Lung (tissue), 12 donors: ENCODE measurements around the gene WWC2. TPM values are rescaled to one million over a fixed set of nuclear protein-coding genes. Genes with fewer than 3 reads are reported as not detected.

Experiments used
- ATAC-seq: fragments of 200-7000 bp; cut with Tn5 transposase; one replicate; pipeline ENCODE4 v1.9.1; 2020; ENCODE audit warnings: moderate number of reproducible peaks; ENCODE audit not compliant: insufficient read depth, low FRiP score
- DNase-seq, 3 donors: peaks; one replicate each; pipeline ENCODE4 v3.0.0-alpha.2; 2013 to 2017
- H3K27ac ChIP-seq, 2 donors: one replicate each; pipeline ENCODE4 v1.5.1; 2013; ENCODE audit warnings: mild to moderate bottlenecking in 2 of 2, moderate library complexity in 2 of 2, control low read depth in 1 of 2, inconsistent platforms in 1 of 2, low read depth in 1 of 2, low read length in 1 of 2
- H3K27me3 ChIP-seq, 3 donors: one replicate each; pipeline ENCODE4 v1.5.1; 2013; ENCODE audit warnings: low read length in 2 of 3; ENCODE audit not compliant: control insufficient read depth in 3 of 3, insufficient read depth in 3 of 3
- H3K36me3 ChIP-seq, 4 donors: one replicate each; pipeline ENCODE4 v1.5.1; 2013; ENCODE audit warnings: low read length in 4 of 4, mild to moderate bottlenecking in 1 of 4, moderate library complexity in 1 of 4; ENCODE audit not compliant: control insufficient read depth in 4 of 4, insufficient read depth in 4 of 4
- H3K4me1 ChIP-seq, 5 donors: one replicate each; pipeline ENCODE4 v1.5.1; 2013; ENCODE audit warnings: low read length in 5 of 5, mild to moderate bottlenecking in 2 of 5, moderate library complexity in 1 of 5; ENCODE audit not compliant: control insufficient read depth in 5 of 5, insufficient read depth in 5 of 5
- H3K4me3 ChIP-seq: one replicate; pipeline ENCODE4 v1.5.1; 2013; ENCODE audit warnings: mild to moderate bottlenecking, control low read depth, moderate library complexity
- H3K9ac ChIP-seq, 2 donors: one replicate each; pipeline ENCODE4 v1.5.1; 2013; ENCODE audit warnings: low read length in 2 of 2, control low read depth in 1 of 2; ENCODE audit not compliant: insufficient read depth in 1 of 2
- H3K9me3 ChIP-seq, 4 donors: one replicate each; pipeline ENCODE4 v1.5.1; 2013; ENCODE audit warnings: low read length in 3 of 4, mild to moderate bottlenecking in 1 of 4, moderate library complexity in 1 of 4; ENCODE audit not compliant: control insufficient read depth in 4 of 4, insufficient read depth in 3 of 4
- CTCF ChIP-seq: IDR thresholded peaks from 2 replicates; pipeline ENCODE4 v1.5.1; 2012; ENCODE audit warnings: mild to moderate bottlenecking; ENCODE audit errors: control extremely low read depth, extremely low read depth
- WGBS, 2 donors: extraction: QIAGEN DNeasy Blood & Tissue Kit; methylation state at CpG; one replicate each; pipeline ENCODE4 v1.1.7; 2013; 5-methylcytosine and 5-hydroxymethylcytosine counted together
- polyA plus RNA-seq, 2 donors: library from polyadenylated mRNA; stranded (reverse); fragments of 200-250 nt; gene quantifications; one replicate each; pipeline ENCODE4 v1.2.1, GENCODE V29; 2013
- total RNA-seq, 2 donors: library from RNA; depleted of rRNA in 1 of 2; stranded (reverse); fragments of >200 nt in 1 of 2; gene quantifications; one replicate each; pipeline ENCODE4 v1.2.1, GENCODE V29; 2014 to 2021
- donor health status: control.
- donor health status: control.
- donor health status: Bipolar disorder and iron deficiency.
- donor health status: healthy.
- donor health status: DM: yes; HTN: yes; CAD: no.

The WWC2 gene
- total and polyA plus RNA-seq, 4 donors: 15.6 to 124 (median 45.2) TPM

DNA sequence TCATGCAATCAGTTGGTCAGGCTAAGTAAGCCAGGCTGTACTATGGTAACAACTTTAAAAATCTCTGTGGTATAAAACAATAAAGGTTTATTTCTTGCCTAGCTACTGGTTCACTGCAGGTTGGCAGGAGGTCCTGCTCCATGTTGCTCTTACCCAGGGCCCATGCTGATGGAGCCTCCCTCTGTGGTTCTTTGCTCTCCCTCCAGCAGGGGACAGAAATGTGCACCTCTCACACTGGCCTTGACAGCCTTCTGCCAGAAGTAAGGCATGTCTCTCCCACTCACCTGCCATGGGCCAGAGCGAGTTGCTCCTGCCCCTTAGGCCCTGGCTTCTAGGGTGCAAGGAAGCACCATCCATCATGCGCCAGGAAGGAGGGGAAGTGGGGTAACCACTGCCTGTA is 189.9 kb downstream of the WWC2 start:
- peaks cover 21 to 42% (median 33%) of the 10 kb centered on the region in 4 donors for H3K36me3 ChIP-seq
- H3K27me3 ChIP-seq: no peaks in the 10 kb centered on the region
- H3K4me3 ChIP-seq: no peak overlapping the region
- H3K27ac ChIP-seq: no peak overlapping the region
- ATAC-seq: no peak
- H3K9me3 ChIP-seq: no peaks in the 10 kb centered on the region
- H3K9ac ChIP-seq: no peak overlapping the region
- H3K4me1 ChIP-seq: peaks cover 0 to 9% (median 2%) of the 10 kb centered on the region in 5 donors
- TF ChIP-seq CTCF: no peak
- no peak for DNase-seq
- WGBS, 2 donors: 94 to 95% methylated on average over 2 of the region's 2 CpGs

DNA sequence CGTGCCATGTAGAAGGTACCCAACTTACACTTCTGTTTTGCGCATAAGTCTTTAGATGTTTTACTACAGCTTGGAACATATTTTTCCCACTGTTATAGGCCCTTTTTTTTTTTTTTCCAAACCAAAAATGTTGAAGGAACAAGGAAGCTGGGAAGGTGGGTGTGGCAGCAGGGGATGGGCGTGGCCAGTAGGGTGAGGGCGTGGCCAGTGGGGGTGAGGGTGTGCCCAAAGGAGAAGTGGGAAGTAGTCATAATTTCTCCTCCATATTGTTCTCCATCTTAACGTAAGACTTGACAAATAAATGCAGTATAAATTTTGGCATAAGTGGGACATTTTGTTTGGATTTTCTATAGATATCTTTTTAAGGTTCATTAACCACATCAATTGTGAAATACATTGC is 190.6 kb downstream of the WWC2 start:
- peaks cover 0 to 9% (median 0%) of the 10 kb centered on the region in 5 donors for H3K4me1 ChIP-seq
- 95 to 96% methylated on average over 5 of the region's 5 CpGs for WGBS, 2 donors
- no peak for ATAC-seq
- no peaks in the 10 kb centered on the region for H3K27me3 ChIP-seq
- H3K9ac ChIP-seq: no peak overlapping the region
- no peak for TF ChIP-seq CTCF
- no peaks in the 10 kb centered on the region for H3K9me3 ChIP-seq
- no peak overlapping the region for H3K27ac ChIP-seq
- no peak overlapping the region for H3K4me3 ChIP-seq
- no peak for DNase-seq
- H3K36me3 ChIP-seq: peaks cover 21 to 39% (median 30%) of the 10 kb centered on the region in 4 donors

DNA sequence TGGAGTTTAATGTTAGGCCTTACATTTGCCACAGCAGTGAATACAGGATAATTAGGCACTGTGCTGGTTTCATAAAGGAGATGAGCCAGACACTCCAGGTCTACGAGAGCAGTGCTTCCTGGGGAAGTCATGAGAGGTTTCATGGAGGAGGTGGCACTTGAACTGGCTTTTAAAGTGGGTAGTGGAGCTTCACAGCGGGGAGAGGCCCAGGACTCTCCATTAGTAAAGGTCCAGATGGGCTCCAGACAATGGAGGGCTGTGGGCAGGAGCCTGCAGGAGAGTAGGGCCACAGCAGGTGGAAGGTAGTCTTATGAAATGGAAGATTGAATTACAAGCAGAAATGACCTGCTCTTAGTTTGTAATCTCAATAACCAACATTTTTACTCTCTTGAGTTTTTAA is 192.0 kb downstream of the WWC2 start:
- DNase-seq (no peak), ATAC-seq (no peak)
- 88 to 90% methylated on average over 2 of the region's 2 CpGs for WGBS, 2 donors
- no peak for TF ChIP-seq CTCF
- Histone ChIP-seq H3K9me3 (no peaks in the 10 kb centered on the region), H3K27me3 (no peaks in the 10 kb centered on the region), H3K27ac (no peak overlapping the region), H3K36me3 (peaks cover 12 to 39% (median 24%) of the 10 kb centered on the region in 4 donors), H3K4me1 (peaks cover 0 to 9% (median 0%) of the 10 kb centered on the region in 5 donors), H3K4me3 (no peak overlapping the region), H3K9ac (no peak overlapping the region)

DNA sequence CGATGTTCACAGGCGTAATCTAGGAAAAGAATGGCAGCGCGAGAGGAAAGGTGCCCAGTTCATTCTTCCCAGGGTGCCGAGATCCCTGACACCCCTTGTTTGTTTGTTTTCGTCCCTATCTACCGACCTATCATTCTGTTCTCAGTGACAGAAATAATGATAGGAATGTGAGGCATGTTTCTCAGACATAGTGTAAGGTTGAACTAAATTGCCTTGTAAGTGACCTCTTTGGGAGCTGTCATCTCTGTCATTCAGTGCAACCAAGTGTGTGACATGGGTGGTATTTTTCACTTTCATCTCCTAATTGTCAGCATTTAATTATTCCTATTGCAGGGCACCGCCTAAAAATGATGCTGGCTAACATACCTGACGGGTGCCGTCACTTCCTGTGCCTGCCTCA is 196.7 kb downstream of the WWC2 start:
- H3K27me3 ChIP-seq: no peaks in the 10 kb centered on the region
- peaks cover 0 to 8% (median 0%) of the 10 kb centered on the region in 5 donors for H3K4me1 ChIP-seq
- no peak overlapping the region for H3K27ac ChIP-seq
- no peak for DNase-seq
- no peaks in the 10 kb centered on the region for H3K9me3 ChIP-seq
- 90 to 93% methylated on average over 10 of the region's 10 CpGs for WGBS, 2 donors
- H3K9ac ChIP-seq: no peak overlapping the region
- no peak for ATAC-seq
- H3K4me3 ChIP-seq: no peak overlapping the region
- TF ChIP-seq CTCF: no peak
- peaks cover 3 to 15% (median 7%) of the 10 kb centered on the region in 4 donors for H3K36me3 ChIP-seq
